Panc1 (cell line): Measurements from ENCODE around the gene ARHGAP25. TPM values are rescaled to one million over a fixed set of nuclear protein-coding genes. Genes with fewer than 3 reads are reported as not detected.

Experiments
- ATAC-seq: fragments of 200-7000 bp; cut with Tn5 transposase; 2 replicates; pipeline ENCODE4 v1.9.1; 2020; ENCODE audit warnings: mild to moderate bottlenecking, moderate library complexity
- BruUV-seq: library from RNA; stranded (reverse); fragments of 400-500 nt; replicated peaks from 2 replicates; lab custom pipeline; 2021; lab: Mats Ljungman, UMichigan
- CTCF ChIA-PET: fragments of 300-600 bp; sonication (Branson Sonifier 250); formaldehyde crosslinking; loops from one replicate; lab custom pipeline; 2022; ENCODE audit warnings: antibody characterized with exemption; lab: Charles Lee
- POLR2A ChIA-PET: fragments of 300-600 bp; sonication (Branson Sonifier 250); formaldehyde crosslinking; loops from one replicate; lab custom pipeline; 2022; ENCODE audit warnings: antibody characterized with exemption; lab: Charles Lee
- DNase-seq: peaks from one replicate; pipeline ENCODE4 v3.0.0-alpha.2; 2010; ENCODE audit warnings: low read depth, low spot score
- H3K27ac ChIP-seq: 2 replicates; pipeline ENCODE4 v1.5.1; 2011; ENCODE audit warnings: mild to moderate bottlenecking, low read length, inconsistent platforms
- H3K27me3 ChIP-seq: fragments of 200-500 bp; sonication (Bioruptor generic); 2 replicates; pipeline ENCODE4 v1.6.0; 2014; ENCODE audit warnings: low read length, inconsistent platforms; ENCODE audit not compliant: control insufficient read depth, insufficient read depth
- H3K36me3 ChIP-seq: fragments of 200-500 bp; sonication (Bioruptor generic); 2 replicates; pipeline ENCODE4 v1.5.1; 2014; ENCODE audit warnings: inconsistent platforms, mild to moderate bottlenecking, low read length, moderate library complexity; ENCODE audit not compliant: control insufficient read depth, insufficient read depth
- H3K4me1 ChIP-seq: 2 replicates; pipeline ENCODE4 v1.5.1; 2011; ENCODE audit warnings: inconsistent platforms, mild to moderate bottlenecking, low read length, moderate library complexity; ENCODE audit not compliant: control insufficient read depth, insufficient read depth
- H3K4me3 ChIP-seq, 2 experiments: 2 replicates each; pipeline ENCODE4 v1.5.1; 2011 to 2012; ENCODE audit warnings: low read depth in 2 of 2, low read length in 2 of 2, mild to moderate bottlenecking in 2 of 2, inconsistent platforms in 1 of 2, moderate library complexity in 1 of 2
- H3K9me3 ChIP-seq: fragments of 200-500 bp; sonication (Bioruptor generic); 2 replicates; pipeline ENCODE4 v1.5.1; 2014; ENCODE audit warnings: low read depth, mild to moderate bottlenecking, inconsistent platforms, low read length, moderate library complexity; ENCODE audit not compliant: control insufficient read depth, insufficient read depth
- POLR2AphosphoS5 ChIP-seq: IDR thresholded peaks from 2 replicates; pipeline ENCODE4 v1.6.1; 2012; ENCODE audit warnings: mild to moderate bottlenecking, low read depth, low read length, moderate library complexity
- REST ChIP-seq, 2 experiments: IDR thresholded peaks; 2 replicates each; pipeline ENCODE4 v1.6.1; 2011 to 2012; ENCODE audit warnings: low read depth in 2 of 2, control low read depth in 1 of 2, low read length in 1 of 2, mild to moderate bottlenecking in 1 of 2, moderate library complexity in 1 of 2; ENCODE audit not compliant: insufficient read depth in 1 of 2
- SIN3A ChIP-seq: IDR thresholded peaks from 2 replicates; pipeline ENCODE4 v1.6.1; 2012; ENCODE audit warnings: low read depth, mild to moderate bottlenecking, low read length, moderate library complexity, borderline replicate concordance; ENCODE audit not compliant: insufficient read depth
- TCF7L2 ChIP-seq: IDR thresholded peaks from 2 replicates; pipeline ENCODE4 v1.6.1; 2011; ENCODE audit warnings: mild to moderate bottlenecking, low read depth, low read length, inconsistent platforms
- in situ Hi-C: cut with HindIII; loops from 2 replicates; pipeline ENCODE4 v1.10.0; 2016; ENCODE audit warnings: low sequenced_read_pairs, low pct_unique_long_range_greater_than_20kb
- intact Hi-C: fragments of 100-400 bp; cut with micrococcal nuclease; formaldehyde crosslinking; loops from one replicate; pipeline ENCODE4 v1.10.0; 2022; ENCODE audit not compliant: unreplicated experiment
- total RNA-seq: library from RNA; stranded (reverse); gene quantifications from one replicate; pipeline ENCODE4 v1.2.1, GENCODE V29; 2021; ENCODE audit not compliant: unreplicated experiment
- TF ChIP-seq, protein P1 (sequence below): fragments of 450-650 bp; IDR thresholded peaks from 2 replicates; pipeline ENCODE4 v1.5.1; 2017; ENCODE audit warnings: mild to moderate bottlenecking

The ARHGAP25 gene
- total RNA-seq, 1 experiment from 2014 or later: 0.49 TPM

DNA sequence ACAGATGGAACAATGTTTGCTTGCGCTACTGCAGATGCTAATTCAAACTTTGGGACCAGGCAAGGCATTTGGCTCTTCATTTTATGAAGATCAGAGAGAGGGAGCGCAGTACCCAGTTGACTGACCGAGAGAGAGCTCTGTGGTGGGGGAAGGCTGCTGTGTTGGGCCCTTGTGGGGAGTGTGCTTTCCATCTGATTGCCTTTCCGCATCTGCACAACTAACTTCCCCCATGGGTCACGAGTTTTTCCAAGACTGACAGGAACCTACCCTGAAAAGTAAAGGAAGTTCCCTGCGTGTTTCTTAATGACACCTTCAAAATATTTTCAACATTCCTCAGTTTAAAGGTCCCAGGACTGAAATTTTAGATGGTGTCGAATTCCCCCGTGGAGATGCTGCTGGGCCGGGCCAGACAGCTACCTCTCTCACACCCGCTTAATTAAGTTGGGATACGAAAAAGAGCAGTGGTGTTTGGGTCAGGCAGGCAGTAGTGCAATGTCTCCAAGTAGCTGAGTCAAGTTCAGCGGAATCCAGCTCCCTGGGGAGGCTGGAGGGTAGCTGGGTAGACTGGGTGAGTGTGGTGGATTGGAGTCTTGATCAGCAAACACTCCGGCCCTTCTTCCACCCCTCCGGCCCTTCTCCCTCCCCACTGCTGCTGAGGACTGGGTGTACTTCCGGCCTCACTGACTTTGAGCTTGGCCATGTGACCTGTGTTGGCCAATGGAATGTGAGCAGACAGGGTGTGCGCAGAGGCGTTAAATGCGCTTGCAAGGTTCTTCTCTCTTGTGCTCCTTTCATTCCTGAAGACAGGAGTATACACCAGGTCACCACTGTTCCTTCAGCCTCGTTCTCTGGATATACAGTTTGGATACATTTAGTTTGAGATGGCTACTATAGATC is 2.3 kb upstream of the ARHGAP25 start:
- in situ Hi-C loops: no loop called here
- no peaks in the 10 kb centered on the region for H3K9me3 ChIP-seq
- no peaks in the 10 kb centered on the region for H3K36me3 ChIP-seq
- H3K4me3 ChIP-seq: no peak overlapping the region
- no peak overlapping the region for H3K27ac ChIP-seq
- ATAC-seq (no peak), DNase-seq (no peak)
- TF ChIP-seq, protein P1, sequence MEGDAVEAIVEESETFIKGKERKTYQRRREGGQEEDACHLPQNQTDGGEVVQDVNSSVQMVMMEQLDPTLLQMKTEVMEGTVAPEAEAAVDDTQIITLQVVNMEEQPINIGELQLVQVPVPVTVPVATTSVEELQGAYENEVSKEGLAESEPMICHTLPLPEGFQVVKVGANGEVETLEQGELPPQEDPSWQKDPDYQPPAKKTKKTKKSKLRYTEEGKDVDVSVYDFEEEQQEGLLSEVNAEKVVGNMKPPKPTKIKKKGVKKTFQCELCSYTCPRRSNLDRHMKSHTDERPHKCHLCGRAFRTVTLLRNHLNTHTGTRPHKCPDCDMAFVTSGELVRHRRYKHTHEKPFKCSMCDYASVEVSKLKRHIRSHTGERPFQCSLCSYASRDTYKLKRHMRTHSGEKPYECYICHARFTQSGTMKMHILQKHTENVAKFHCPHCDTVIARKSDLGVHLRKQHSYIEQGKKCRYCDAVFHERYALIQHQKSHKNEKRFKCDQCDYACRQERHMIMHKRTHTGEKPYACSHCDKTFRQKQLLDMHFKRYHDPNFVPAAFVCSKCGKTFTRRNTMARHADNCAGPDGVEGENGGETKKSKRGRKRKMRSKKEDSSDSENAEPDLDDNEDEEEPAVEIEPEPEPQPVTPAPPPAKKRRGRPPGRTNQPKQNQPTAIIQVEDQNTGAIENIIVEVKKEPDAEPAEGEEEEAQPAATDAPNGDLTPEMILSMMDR: no peak
- TF ChIP-seq SIN3A (no peak), REST (IDR thresholded peaks at IDR 0.05; ENCODE audit: insufficient read depth in 1 of 2, low read depth in 2 of 2, low read length in 1 of 2) (no peak), POLR2AphosphoS5 (no peak), TCF7L2 (no peak)
- H3K27me3 ChIP-seq: no peaks in the 10 kb centered on the region
- POLR2A ChIA-PET: no interaction called here
- CTCF ChIA-PET: interaction anchor here (1.8 kb wide), 1 partner anchor 23 kb away, joined by 4 read pairs; no protein-coding TSS in a partner anchor
- intact Hi-C loops: no loop called here
- no TSS peak for BruUV-seq
- H3K4me1 ChIP-seq: no peaks in the 10 kb centered on the region

DNA sequence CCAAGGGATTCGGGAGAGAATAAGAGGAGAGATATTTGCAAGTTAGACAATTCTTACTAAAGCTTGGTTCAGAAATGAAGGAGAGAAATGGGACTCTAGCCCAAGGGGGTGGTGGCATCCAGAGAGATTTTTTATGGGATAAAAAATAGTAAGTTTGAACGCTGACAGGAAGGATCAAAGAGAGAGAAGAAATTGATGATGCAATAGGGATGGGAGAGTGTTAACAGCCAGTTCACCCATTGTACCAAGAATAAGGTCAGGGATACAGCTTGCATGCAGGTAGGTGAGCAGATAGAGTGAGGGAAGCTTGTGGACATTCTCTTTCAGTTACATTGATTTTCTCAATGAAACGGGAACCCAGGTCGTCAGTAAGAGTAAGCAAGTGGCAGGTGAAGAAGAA is 1.2 kb upstream of the ARHGAP25 start:
- no peaks in the 10 kb centered on the region for H3K27me3 ChIP-seq

More for the DNA sequence above, 1.2 kb upstream of the ARHGAP25 start:
- DNase-seq: no peak
- Histone ChIP-seq H3K9me3 (no peaks in the 10 kb centered on the region), H3K27ac (no peak overlapping the region), H3K4me1 (no peaks in the 10 kb centered on the region), H3K36me3 (no peaks in the 10 kb centered on the region), H3K4me3 (no peak overlapping the region)
- no TSS peak for BruUV-seq
- no peak for ATAC-seq
- ChIA-PET CTCF (interaction anchor here (1.8 kb wide), 1 partner anchor 24 kb away, joined by 4 read pairs; no protein-coding TSS in a partner anchor), POLR2A (no interaction called here)
- no peak for TF ChIP-seq SIN3A
- no peak for TF ChIP-seq TCF7L2
- no peak for TF ChIP-seq REST (IDR thresholded peaks at IDR 0.05; ENCODE audit: insufficient read depth in 1 of 2, low read depth in 2 of 2, low read length in 1 of 2)
- TF ChIP-seq POLR2AphosphoS5: no peak
- TF ChIP-seq, protein P1: no peak
- in situ Hi-C loops: no loop called here
- intact Hi-C loops: no loop called here
